H1 (cell line): ENCODE data around the gene FAM200B. TPM values are rescaled to one million over a fixed set of nuclear protein-coding genes. Genes with fewer than 3 reads are reported as not detected.
A peak's percentile ranks its signal among the peaks of the same experiment; 100 is the strongest.

ENCODE experiments used
- CTCF ChIA-PET: fragments of 300-600 bp; sonication (Branson Sonifier 250); formaldehyde crosslinking; loops from one replicate; lab custom pipeline; 2021; ENCODE audit not compliant: partially characterized antibody; lab: Charles Lee
- POLR2A ChIA-PET: fragments of 300-600 bp; sonication (Branson Sonifier 250); formaldehyde crosslinking; loops from one replicate; lab custom pipeline; 2021; ENCODE audit warnings: inconsistent platforms; ENCODE audit not compliant: partially characterized antibody; lab: Charles Lee
- DNase-seq, 2 experiments: peaks; one replicate each; pipeline versions ENCODE4 v3.0.0 to v3.0.0-alpha.2; 2010 to 2022; ENCODE audit warnings: low spot score in 2 of 2, low read depth in 1 of 2, mixed read lengths in 1 of 2
- FAIRE-seq: peaks from 2 replicates; lab custom pipeline; 2011; peaks lifted over from hg19 to GRCh38; lab: Jason Lieb, UNC
- H2AFZ ChIP-seq: 2 replicates; pipeline ENCODE4 v1.8.1; 2012; ENCODE audit warnings: low read length, inconsistent platforms
- H2AK5ac ChIP-seq: 2 replicates; pipeline ENCODE4 v1.6.1; 2013; ENCODE audit warnings: low read depth, low read length
- H2BK120ac ChIP-seq: replicated peaks from 2 replicates; pipeline ENCODE3; 2013; ENCODE audit warnings: low read depth, low read length, inconsistent platforms
- H2BK12ac ChIP-seq: 2 replicates; pipeline ENCODE4 v1.6.1; 2013; ENCODE audit warnings: low read depth, low read length
- H2BK15ac ChIP-seq: 2 replicates; pipeline ENCODE4 v1.6.1; 2013; ENCODE audit warnings: low read length
- H2BK20ac ChIP-seq: 2 replicates; pipeline ENCODE4 v1.6.1; 2013; ENCODE audit warnings: low read length
- H2BK5ac ChIP-seq: 2 replicates; pipeline ENCODE4 v1.6.1; 2013; ENCODE audit warnings: low read depth, low read length
- H3K14ac ChIP-seq: 2 replicates; pipeline ENCODE4 v1.6.1; 2013; ENCODE audit warnings: inconsistent platforms; ENCODE audit not compliant: insufficient read length
- H3K18ac ChIP-seq: 2 replicates; pipeline ENCODE4 v1.6.1; 2013; ENCODE audit warnings: low read length; ENCODE audit errors: extremely low read depth
- H3K23ac ChIP-seq: 2 replicates; pipeline ENCODE4 v1.6.1; 2013; ENCODE audit warnings: inconsistent platforms; ENCODE audit not compliant: insufficient read length
- H3K23me2 ChIP-seq: 2 replicates; pipeline ENCODE4 v1.6.1; 2013; ENCODE audit warnings: low read depth, low read length
- H3K27ac ChIP-seq: 2 replicates; pipeline ENCODE4 v1.6.1; 2011; ENCODE audit warnings: low read depth, low read length, inconsistent platforms
- H3K27me3 ChIP-seq, 4 experiments: replicated peaks in 1 of 4; 1 replicate in 1 of 4; 2 replicates in 3 of 4; pipeline versions ENCODE4 v1.6.1 to v1.8.1; 2011 to 2013; ENCODE audit warnings: low read length in 3 of 4, mild to moderate bottlenecking in 3 of 4, inconsistent platforms in 2 of 4, mixed read lengths in 2 of 4, moderate library complexity in 1 of 4; ENCODE audit not compliant: control insufficient read depth in 3 of 4, insufficient read depth in 3 of 4; ENCODE audit errors: extremely low read depth in 1 of 4
- H3K36me3 ChIP-seq, 4 experiments: 2 replicates each; pipeline versions ENCODE4 v1.6.1 to v1.8.1; 2011 to 2013; ENCODE audit warnings: mild to moderate bottlenecking in 4 of 4, low read length in 3 of 4, moderate library complexity in 2 of 4, control low read depth in 1 of 4, inconsistent platforms in 1 of 4; ENCODE audit not compliant: insufficient read depth in 4 of 4, control insufficient read depth in 2 of 4
- H3K4ac ChIP-seq: replicated peaks from 2 replicates; pipeline ENCODE3; 2013; ENCODE audit warnings: low read length, low read depth, mixed read lengths, inconsistent platforms; ENCODE audit not compliant: insufficient read length
- H3K4me1 ChIP-seq, 4 experiments: replicated peaks in 1 of 4; 1 replicate in 1 of 4; 2 replicates in 3 of 4; pipeline versions ENCODE4 v1.6.1 to v1.8.1; 2011 to 2013; ENCODE audit warnings: low read length in 3 of 4, inconsistent platforms in 2 of 4, mixed read lengths in 1 of 4; ENCODE audit not compliant: insufficient read depth in 4 of 4, control insufficient read depth in 3 of 4
- H3K4me2 ChIP-seq, 2 experiments: 2 replicates each; pipeline versions ENCODE4 v1.6.1 to v1.8.1; 2011 to 2013; ENCODE audit warnings: low read depth in 2 of 2, low read length in 2 of 2, control low read depth in 1 of 2, inconsistent platforms in 1 of 2, mild to moderate bottlenecking in 1 of 2; ENCODE audit not compliant: insufficient read depth in 1 of 2
- H3K4me3 ChIP-seq, 4 experiments: fragments of 200-600, 300-600 bp in 1 of 4; sonication (generic), shearing (Covaris generic), sonication (Bioruptor Twin) in 1 of 4; 2 replicates each; pipeline versions ENCODE4 v1.5.1 to v1.8.1; 2011 to 2016; ENCODE audit warnings: low read length in 4 of 4, low read depth in 3 of 4, control low read depth in 2 of 4, inconsistent platforms in 2 of 4, mild to moderate bottlenecking in 2 of 4, mixed read lengths in 1 of 4, moderate library complexity in 1 of 4; ENCODE audit not compliant: insufficient read depth in 2 of 4; ENCODE audit errors: extremely low read depth in 1 of 4
- H3K56ac ChIP-seq: replicated peaks from 2 replicates; pipeline ENCODE3; 2013; ENCODE audit warnings: low read depth, mild to moderate bottlenecking, mixed read lengths, low read length, inconsistent platforms; ENCODE audit not compliant: insufficient read length
- H3K79me1 ChIP-seq: 2 replicates; pipeline ENCODE4 v1.6.1; 2013; ENCODE audit warnings: low read depth, low read length, control low read depth
- H3K79me2 ChIP-seq, 2 experiments: 2 replicates each; pipeline versions ENCODE4 v1.6.1 to v1.8.1; 2012 to 2013; ENCODE audit warnings: low read length in 2 of 2, mild to moderate bottlenecking in 2 of 2, inconsistent platforms in 1 of 2; ENCODE audit not compliant: insufficient read depth in 2 of 2, control insufficient read depth in 1 of 2
- H3K9ac ChIP-seq, 4 experiments: replicated peaks in 1 of 4; 1 replicate in 1 of 4; 2 replicates in 3 of 4; pipeline versions ENCODE4 v1.6.1 to v1.8.1; 2011 to 2013; ENCODE audit warnings: low read depth in 3 of 4, low read length in 3 of 4, control low read depth in 2 of 4, mild to moderate bottlenecking in 2 of 4, moderate library complexity in 2 of 4, inconsistent platforms in 1 of 4; ENCODE audit errors: extremely low read depth in 1 of 4
- H3K9me3 ChIP-seq, 2 experiments: 2 replicates each; pipeline versions ENCODE4 v1.6.1 to v1.8.1; 2012 to 2013; ENCODE audit warnings: mild to moderate bottlenecking in 2 of 2, moderate library complexity in 2 of 2, control low read depth in 1 of 2, inconsistent platforms in 1 of 2, low read depth in 1 of 2, low read length in 1 of 2, mixed read lengths in 1 of 2; ENCODE audit not compliant: insufficient read depth in 2 of 2
- H4K20me1 ChIP-seq, 2 experiments: replicated peaks in 1 of 2; 2 replicates each; pipeline versions ENCODE3 to v1.8.1; 2011 to 2013; ENCODE audit warnings: inconsistent platforms in 2 of 2, low read length in 2 of 2, mild to moderate bottlenecking in 1 of 2; ENCODE audit not compliant: insufficient read depth in 2 of 2, control insufficient read depth in 1 of 2
- H4K5ac ChIP-seq: 2 replicates; pipeline ENCODE4 v1.6.1; 2013; ENCODE audit warnings: low read length, low read depth, mixed read lengths, inconsistent platforms; ENCODE audit not compliant: insufficient read length
- H4K8ac ChIP-seq: 2 replicates; pipeline ENCODE4 v1.8.0; 2013; ENCODE audit warnings: mild to moderate bottlenecking, moderate library complexity, low read length, inconsistent platforms; ENCODE audit not compliant: insufficient read depth; ENCODE audit errors: extremely low read depth
- H4K91ac ChIP-seq: replicated peaks from 2 replicates; pipeline ENCODE3; 2013; ENCODE audit warnings: low read length, mixed read lengths, inconsistent platforms; ENCODE audit not compliant: insufficient read length
- EZH2 ChIP-seq: fragments of 200-600 bp; sonication (generic); IDR thresholded peaks from 2 replicates; pipeline ENCODE4 v1.7.1; 2012; ENCODE audit warnings: low read depth, mild to moderate bottlenecking, moderate library complexity, low read length, inconsistent platforms; ENCODE audit not compliant: severe bottlenecking
- RAD21 ChIP-seq, 2 experiments: IDR thresholded peaks in 1 of 2; conservative IDR thresholded peaks in 1 of 2; 2 replicates each; pipeline ENCODE4 v1.6.1; 2011; ENCODE audit warnings: low read depth in 2 of 2, low read length in 2 of 2, improper control_type of control experiment in 1 of 2, inconsistent platforms in 1 of 2, mild to moderate bottlenecking in 1 of 2, moderate library complexity in 1 of 2
- WGBS, 2 experiments: shearing (Covaris generic) in 1 of 2; methylation state at CpG; one replicate each; pipeline versions ENCODE4 v1.1.6 to v1.1.7; 2013 to 2015; ENCODE audit warnings: low lambda C conversion rate in 2 of 2, mixed read lengths in 2 of 2, inconsistent platforms in 1 of 2, low coverage in 1 of 2, missing lambda C conversion rate in 1 of 2; ENCODE audit not compliant: insufficient replicate concordance in 2 of 2, insufficient coverage in 1 of 2, insufficient read length in 1 of 2; ENCODE audit errors: extremely low coverage in 1 of 2, missing lambda C conversion rate in 1 of 2; 5-methylcytosine and 5-hydroxymethylcytosine counted together
- polyA plus RNA-seq, 7 experiments: library from polyadenylated mRNA; depleted of rRNA in 3 of 7; stranded (reverse) in 5 of 7; unstranded in 2 of 7; fragments of >200 nt in 5 of 7; fragments of 200-250 nt in 2 of 7; gene quantifications; 1 replicate in 5 of 7; 2 replicates in 1 of 7; 4 replicates in 1 of 7; pipeline versions ENCODE4 v1.2.1 to v1.2.3, GENCODE V29; 2011 to 2013; ENCODE audit warnings: missing spikeins in 2 of 7, mixed read lengths in 2 of 7
- total RNA-seq: library from RNA; stranded (reverse); fragmentation: NEBNext Ultra II Directional; extraction: Animal tissue kit (Norgen Biotek cat#: 25700); gene quantifications from 2 replicates; pipeline ENCODE4 v1.2.1, GENCODE V29; 2021

Gene FAM200B
- total and polyA plus RNA-seq, 2 of the 8 experiments (the other 6 are each of a cell fraction or from before 2014, with no cell fraction given) = 10.7 to 23.7 TPM

- Histone ChIP-seq H4K5ac (no peak overlapping the region), H2BK5ac (no peak overlapping the region), H3K23me2 (no peaks in the 10 kb centered on the region), H3K79me1 (no peaks in the 10 kb centered on the region), H3K27me3 (no peaks in the 10 kb centered on the region), H3K79me2 (peaks cover 3 to 78% of the 10 kb centered on the region in 2 experiments; a peak in 3 of 4 replicates), H4K8ac (no peak overlapping the region), H2BK15ac (no peak overlapping the region), H2BK20ac (no peak overlapping the region), H3K27ac (no peak overlapping the region), H4K91ac (no peak overlapping the region), H3K14ac (no peak overlapping the region), H3K56ac (no peak overlapping the region), H3K36me3 (peaks cover 0 to 7% (median 0%) of the 10 kb centered on the region in 4 experiments; a peak in 1 of 8 replicates), H2BK12ac (no peak overlapping the region), H4K20me1 (peaks cover 0 to 6% of the 10 kb centered on the region in 2 experiments), H3K9ac (no peak overlapping the region), H3K18ac (no peak overlapping the region), H3K23ac (no peak overlapping the region)
- CTCF ChIA-PET = interaction anchor here (0.6 to 2.7 kb wide), 8 partner anchors 9 to 218 kb away, joined by 3 to 8 read pairs (median 3); no protein-coding TSS in a partner anchor
- no peak for DNase-seq
- POLR2A ChIA-PET = interaction anchor here (0.7 to 4.8 kb wide), 6 partner anchors 9 to 472 kb away, joined by 3 to 26 read pairs (median 4); partner anchors contain the start of gene FBXL5
- no peak for TF ChIP-seq EZH2
- TF ChIP-seq RAD21 (IDR thresholded peaks at IDR 0.05 in 1 of 2, conservative IDR thresholded peaks at IDR 0.05 in 1 of 2; ENCODE audit: low read depth in 2 of 2, low read length in 2 of 2) = peak; percentile 7 to 17; a peak in 1 of 4 replicates
- TF ChIP-seq, all 59 proteins: peak for 1
- Histone ChIP-seq H2AK5ac (no peak overlapping the region), H3K4me1 (peaks cover 0 to 6% (median 2%) of the 10 kb centered on the region in 4 experiments; a peak in 2 of 7 replicates), H3K9me3 (no peaks in the 10 kb centered on the region), H3K4ac (no peak overlapping the region), H2BK120ac (no peak overlapping the region), H2AFZ (no peak overlapping the region), H3K4me2 (no peak overlapping the region), H3K4me3 (no peak overlapping the region)
- no peak for FAIRE-seq
- WGBS, 2 experiments = 91% methylated on average over 3 of the region's 3 CpGs; no CpG with 5 or more reads in 1 of the 2 experiments
These were observed 6.3 kb upstream of the FAM200B start for GRCh38 chr4:15675356-15675755.
